ENCODE results near the gene CBY1. TPM values are rescaled to one million over a fixed set of nuclear protein-coding genes. Genes with fewer than 3 reads are reported as not detected.

Gene CBY1
- total and polyA plus RNA-seq, 9 of the 15 experiments (the other 6 are each of a cell fraction or from before 2014, with no cell fraction given), result 5.7 to 19.7 (median 10.8) TPM

DNA sequence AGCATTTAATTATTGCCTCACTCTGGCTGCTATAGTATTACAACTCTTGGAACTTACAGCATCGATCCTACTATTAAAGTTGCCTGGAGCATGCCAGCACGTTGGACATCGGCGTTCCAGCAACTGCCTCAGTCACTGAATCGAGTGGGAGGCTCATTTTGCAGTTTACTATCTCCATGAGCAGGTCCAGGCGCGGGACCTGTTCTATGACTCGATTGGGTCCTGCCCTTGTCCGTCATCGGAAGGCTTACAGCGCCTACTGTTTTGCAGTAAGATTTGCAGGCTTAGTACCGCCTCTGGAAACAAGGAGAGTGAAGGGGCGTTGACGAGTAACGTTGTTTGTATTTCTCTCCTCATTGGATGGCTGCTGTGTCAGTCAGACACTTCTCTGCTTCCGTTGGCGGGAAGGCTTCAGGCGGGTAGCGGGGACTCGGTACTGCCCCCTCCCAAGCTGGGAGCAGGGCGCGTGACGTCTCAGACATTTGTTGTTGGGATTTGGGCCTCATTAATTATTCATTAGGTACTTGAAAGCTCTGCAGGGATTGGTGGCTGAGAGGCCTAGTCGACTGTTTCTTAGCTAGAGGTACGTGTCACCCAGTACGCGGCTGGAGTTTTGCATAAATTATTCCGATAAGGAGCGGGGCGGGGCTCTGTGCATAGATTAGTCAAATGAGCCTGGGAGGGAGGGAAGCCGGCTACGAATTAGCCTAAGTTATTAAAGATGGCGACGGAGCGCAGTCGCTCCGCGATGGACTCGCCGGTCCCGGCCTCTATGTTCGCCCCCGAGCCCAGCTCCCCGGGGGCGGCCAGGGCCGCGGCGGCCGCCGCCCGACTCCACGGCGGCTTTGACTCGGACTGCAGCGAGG, 49.0 kb downstream of the CBY1 start, which contains the start of gene GTPBP1 (continued):
- TF ChIP-seq, protein P1, sequence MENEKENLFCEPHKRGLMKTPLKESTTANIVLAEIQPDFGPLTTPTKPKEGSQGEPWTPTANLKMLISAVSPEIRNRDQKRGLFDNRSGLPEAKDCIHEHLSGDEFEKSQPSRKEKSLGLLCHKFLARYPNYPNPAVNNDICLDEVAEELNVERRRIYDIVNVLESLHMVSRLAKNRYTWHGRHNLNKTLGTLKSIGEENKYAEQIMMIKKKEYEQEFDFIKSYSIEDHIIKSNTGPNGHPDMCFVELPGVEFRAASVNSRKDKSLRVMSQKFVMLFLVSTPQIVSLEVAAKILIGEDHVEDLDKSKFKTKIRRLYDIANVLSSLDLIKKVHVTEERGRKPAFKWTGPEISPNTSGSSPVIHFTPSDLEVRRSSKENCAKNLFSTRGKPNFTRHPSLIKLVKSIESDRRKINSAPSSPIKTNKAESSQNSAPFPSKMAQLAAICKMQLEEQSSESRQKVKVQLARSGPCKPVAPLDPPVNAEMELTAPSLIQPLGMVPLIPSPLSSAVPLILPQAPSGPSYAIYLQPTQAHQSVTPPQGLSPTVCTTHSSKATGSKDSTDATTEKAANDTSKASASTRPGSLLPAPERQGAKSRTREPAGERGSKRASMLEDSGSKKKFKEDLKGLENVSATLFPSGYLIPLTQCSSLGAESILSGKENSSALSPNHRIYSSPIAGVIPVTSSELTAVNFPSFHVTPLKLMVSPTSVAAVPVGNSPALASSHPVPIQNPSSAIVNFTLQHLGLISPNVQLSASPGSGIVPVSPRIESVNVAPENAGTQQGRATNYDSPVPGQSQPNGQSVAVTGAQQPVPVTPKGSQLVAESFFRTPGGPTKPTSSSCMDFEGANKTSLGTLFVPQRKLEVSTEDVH (IDR thresholded peaks at IDR 0.05; ENCODE audit: low read depth, partially characterized antibody), result peak; percentile 92
- TF ChIP-seq, protein P2, sequence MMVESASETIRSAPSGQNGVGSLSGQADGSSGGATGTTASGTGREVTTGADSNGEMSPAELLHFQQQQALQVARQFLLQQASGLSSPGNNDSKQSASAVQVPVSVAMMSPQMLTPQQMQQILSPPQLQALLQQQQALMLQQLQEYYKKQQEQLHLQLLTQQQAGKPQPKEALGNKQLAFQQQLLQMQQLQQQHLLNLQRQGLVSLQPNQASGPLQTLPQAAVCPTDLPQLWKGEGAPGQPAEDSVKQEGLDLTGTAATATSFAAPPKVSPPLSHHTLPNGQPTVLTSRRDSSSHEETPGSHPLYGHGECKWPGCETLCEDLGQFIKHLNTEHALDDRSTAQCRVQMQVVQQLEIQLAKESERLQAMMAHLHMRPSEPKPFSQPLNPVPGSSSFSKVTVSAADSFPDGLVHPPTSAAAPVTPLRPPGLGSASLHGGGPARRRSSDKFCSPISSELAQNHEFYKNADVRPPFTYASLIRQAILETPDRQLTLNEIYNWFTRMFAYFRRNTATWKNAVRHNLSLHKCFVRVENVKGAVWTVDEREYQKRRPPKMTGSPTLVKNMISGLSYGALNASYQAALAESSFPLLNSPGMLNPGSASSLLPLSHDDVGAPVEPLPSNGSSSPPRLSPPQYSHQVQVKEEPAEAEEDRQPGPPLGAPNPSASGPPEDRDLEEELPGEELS (CRISPR knock-in tag; IDR thresholded peaks at IDR 0.05; ENCODE audit: borderline replicate concordance), result no peak
- no peak for TF ChIP-seq NR3C1 (CRISPR knock-in tag; IDR thresholded peaks at IDR 0.05)
- no peak for TF ChIP-seq ZNF830 (CRISPR knock-in tag; IDR thresholded peaks at IDR 0.05)
- TF ChIP-seq, protein P3, sequence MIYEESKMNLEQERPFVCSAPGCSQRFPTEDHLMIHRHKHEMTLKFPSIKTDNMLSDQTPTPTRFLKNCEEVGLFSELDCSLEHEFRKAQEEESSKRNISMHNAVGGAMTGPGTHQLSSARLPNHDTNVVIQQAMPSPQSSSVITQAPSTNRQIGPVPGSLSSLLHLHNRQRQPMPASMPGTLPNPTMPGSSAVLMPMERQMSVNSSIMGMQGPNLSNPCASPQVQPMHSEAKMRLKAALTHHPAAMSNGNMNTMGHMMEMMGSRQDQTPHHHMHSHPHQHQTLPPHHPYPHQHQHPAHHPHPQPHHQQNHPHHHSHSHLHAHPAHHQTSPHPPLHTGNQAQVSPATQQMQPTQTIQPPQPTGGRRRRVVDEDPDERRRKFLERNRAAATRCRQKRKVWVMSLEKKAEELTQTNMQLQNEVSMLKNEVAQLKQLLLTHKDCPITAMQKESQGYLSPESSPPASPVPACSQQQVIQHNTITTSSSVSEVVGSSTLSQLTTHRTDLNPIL (CRISPR knock-in tag; IDR thresholded peaks at IDR 0.05), result no peak
- no peak for TF ChIP-seq ZNF146 (CRISPR knock-in tag; IDR thresholded peaks at IDR 0.05; ENCODE audit: unreplicated experiment)
- TF ChIP-seq, protein P4, sequence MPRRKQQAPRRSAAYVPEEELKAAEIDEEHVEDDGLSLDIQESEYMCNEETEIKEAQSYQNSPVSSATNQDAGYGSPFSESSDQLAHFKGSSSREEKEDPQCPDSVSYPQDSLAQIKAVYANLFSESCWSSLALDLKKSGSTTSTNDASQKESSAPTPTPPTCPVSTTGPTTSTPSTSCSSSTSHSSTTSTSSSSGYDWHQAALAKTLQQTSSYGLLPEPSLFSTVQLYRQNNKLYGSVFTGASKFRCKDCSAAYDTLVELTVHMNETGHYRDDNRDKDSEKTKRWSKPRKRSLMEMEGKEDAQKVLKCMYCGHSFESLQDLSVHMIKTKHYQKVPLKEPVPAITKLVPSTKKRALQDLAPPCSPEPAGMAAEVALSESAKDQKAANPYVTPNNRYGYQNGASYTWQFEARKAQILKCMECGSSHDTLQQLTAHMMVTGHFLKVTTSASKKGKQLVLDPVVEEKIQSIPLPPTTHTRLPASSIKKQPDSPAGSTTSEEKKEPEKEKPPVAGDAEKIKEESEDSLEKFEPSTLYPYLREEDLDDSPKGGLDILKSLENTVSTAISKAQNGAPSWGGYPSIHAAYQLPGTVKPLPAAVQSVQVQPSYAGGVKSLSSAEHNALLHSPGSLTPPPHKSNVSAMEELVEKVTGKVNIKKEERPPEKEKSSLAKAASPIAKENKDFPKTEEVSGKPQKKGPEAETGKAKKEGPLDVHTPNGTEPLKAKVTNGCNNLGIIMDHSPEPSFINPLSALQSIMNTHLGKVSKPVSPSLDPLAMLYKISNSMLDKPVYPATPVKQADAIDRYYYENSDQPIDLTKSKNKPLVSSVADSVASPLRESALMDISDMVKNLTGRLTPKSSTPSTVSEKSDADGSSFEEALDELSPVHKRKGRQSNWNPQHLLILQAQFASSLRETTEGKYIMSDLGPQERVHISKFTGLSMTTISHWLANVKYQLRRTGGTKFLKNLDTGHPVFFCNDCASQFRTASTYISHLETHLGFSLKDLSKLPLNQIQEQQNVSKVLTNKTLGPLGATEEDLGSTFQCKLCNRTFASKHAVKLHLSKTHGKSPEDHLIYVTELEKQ (CRISPR knock-in tag; IDR thresholded peaks at IDR 0.05), result no peak
- TF ChIP-seq BDP1 (IDR thresholded peaks at IDR 0.05; ENCODE audit: insufficient read depth, insufficient read length), result no peak
- TF ChIP-seq, protein P5, sequence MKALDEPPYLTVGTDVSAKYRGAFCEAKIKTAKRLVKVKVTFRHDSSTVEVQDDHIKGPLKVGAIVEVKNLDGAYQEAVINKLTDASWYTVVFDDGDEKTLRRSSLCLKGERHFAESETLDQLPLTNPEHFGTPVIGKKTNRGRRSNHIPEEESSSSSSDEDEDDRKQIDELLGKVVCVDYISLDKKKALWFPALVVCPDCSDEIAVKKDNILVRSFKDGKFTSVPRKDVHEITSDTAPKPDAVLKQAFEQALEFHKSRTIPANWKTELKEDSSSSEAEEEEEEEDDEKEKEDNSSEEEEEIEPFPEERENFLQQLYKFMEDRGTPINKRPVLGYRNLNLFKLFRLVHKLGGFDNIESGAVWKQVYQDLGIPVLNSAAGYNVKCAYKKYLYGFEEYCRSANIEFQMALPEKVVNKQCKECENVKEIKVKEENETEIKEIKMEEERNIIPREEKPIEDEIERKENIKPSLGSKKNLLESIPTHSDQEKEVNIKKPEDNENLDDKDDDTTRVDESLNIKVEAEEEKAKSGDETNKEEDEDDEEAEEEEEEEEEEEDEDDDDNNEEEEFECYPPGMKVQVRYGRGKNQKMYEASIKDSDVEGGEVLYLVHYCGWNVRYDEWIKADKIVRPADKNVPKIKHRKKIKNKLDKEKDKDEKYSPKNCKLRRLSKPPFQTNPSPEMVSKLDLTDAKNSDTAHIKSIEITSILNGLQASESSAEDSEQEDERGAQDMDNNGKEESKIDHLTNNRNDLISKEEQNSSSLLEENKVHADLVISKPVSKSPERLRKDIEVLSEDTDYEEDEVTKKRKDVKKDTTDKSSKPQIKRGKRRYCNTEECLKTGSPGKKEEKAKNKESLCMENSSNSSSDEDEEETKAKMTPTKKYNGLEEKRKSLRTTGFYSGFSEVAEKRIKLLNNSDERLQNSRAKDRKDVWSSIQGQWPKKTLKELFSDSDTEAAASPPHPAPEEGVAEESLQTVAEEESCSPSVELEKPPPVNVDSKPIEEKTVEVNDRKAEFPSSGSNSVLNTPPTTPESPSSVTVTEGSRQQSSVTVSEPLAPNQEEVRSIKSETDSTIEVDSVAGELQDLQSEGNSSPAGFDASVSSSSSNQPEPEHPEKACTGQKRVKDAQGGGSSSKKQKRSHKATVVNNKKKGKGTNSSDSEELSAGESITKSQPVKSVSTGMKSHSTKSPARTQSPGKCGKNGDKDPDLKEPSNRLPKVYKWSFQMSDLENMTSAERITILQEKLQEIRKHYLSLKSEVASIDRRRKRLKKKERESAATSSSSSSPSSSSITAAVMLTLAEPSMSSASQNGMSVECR (CRISPR knock-in tag; IDR thresholded peaks at IDR 0.05), result no peak
- TF ChIP-seq ZNF347 (CRISPR knock-in tag; IDR thresholded peaks at IDR 0.05; ENCODE audit: low read depth), result no peak
